GM19351 (cell line): ENCODE data around the gene TSPAN13.

ENCODE experiments used
- ATAC-seq: cut with Tn5 transposase; IDR thresholded peaks from one replicate; pipeline ENCODE4 v1.9.1; 2021; ENCODE audit warnings: mild to moderate bottlenecking, moderate library complexity; ENCODE audit not compliant: unreplicated experiment

TSPAN13 gene

DNA sequence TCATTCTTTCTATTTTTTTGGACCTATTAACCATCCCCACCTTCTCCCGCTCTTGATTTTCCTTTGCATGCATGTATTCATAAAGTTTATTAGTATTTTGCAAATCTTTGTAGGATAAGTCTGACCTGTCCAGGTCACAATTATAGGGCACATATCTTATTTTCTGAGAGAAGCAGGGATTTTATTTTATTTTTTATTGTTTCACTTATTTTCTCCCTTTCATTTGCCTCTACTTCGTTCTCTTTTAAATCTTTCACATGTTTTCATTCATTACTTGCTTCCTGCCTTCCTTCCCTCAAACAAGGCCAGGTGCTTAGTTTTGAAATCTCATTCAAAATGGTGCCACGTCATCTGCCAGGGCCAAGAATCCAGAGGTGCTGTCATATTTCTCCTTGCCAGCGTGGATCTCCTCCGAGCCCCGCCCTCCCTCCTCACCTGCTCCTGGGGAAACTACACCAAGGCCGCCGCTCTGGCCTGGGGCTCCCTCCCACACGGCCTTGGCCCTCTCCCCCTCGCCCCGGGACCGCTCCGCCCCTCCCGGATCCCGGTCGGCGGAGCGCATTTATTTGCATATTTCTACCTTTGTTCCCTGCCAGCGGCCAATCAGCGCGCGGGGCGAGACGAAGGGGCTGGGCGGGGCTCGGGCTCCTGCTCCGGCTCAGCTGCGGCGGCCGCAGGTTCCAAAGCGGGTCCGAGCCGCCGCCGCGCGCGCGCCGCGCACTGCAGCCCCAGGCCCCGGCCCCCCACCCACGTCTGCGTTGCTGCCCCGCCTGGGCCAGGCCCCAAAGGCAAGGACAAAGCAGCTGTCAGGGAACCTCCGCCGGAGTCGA, at the start of gene TSPAN13:
Gene TSPAN13 (plus strand): TSS at position 654 of the 830 bp plus-strand sequence. CDS start 213 bp downstream, outside the sequence.
- peak; percentile 86 for ATAC-seq

DNA sequence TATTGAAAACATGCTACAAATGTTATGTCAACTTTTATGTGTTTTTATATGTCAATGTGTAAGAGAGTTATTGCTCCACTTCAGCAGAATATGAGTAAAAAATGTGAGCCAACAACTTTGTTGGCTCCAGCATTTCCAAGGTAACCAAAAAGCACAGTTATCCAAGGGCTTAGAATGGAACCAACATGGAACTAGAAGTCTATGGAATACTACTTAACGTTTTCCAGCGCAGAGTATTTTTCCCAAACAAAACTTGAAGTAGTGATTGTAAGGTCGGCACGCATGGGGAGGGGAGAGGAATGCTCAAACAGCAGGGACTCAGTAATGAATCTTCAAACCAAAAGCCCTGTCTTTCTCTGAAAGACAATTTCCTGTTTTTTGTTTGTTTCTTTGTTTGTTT, 45.0 kb upstream of the TSPAN13 start:
- ATAC-seq, result no peak

DNA sequence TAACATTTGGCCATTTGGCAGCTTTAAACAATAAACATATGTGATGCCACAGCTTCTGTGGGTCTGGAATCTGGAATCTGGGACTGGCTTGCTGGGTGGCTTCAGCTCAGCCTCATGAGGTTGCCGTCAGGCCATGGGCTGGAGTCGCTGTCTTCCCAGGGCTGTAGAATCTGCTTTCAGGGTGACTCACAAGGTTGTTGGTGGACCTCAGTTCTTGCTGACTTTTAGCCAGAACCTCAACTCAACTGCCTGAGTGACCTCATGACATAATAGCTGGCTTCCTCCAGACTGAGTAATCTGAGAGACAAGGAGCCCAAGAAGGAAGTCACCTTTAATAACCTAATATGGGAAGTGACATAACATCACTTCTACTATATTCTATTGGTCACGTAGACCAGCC, 44.6 kb upstream of the TSPAN13 start:
- peak; percentile 40 for ATAC-seq

DNA sequence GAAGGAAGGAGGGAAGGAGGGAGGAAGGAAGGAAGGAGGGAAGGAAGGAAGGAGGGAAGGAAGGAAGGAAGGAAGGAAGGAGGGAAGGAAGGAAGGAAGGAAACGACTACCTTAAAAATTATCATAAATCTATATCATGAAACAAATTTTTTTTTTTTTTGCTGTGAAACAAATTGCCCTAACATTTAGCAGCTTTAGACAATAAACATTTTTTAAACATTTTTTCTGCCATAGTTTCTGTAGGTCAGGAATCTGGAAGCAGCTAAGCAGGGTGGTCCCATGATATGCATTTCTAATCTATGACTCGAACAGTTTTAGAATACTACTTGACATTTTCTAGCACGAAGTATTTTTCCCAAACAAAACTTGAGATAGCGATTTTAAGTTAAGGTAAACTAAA, 42.9 kb upstream of the TSPAN13 start:
- ATAC-seq, result no peak

DNA sequence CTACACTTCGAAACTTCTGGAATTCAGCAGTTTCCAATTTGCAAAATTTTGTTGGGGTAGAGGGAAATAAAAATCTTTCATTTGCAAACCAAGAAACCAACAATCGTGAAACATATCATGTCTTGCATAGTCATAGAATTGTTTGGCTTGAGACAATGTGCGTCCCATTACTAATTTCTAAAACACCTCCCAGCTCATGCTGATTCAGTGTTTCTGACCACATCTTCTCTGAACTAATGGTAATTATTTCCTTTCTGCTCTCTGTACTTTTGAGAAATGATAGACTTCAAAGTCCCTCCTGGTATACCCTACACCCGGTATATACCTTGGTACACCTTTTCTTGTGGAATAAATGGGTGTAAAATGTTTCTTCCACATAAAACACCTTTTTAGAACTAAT, 41.8 kb upstream of the TSPAN13 start:
- ATAC-seq, result peak; percentile 70

DNA sequence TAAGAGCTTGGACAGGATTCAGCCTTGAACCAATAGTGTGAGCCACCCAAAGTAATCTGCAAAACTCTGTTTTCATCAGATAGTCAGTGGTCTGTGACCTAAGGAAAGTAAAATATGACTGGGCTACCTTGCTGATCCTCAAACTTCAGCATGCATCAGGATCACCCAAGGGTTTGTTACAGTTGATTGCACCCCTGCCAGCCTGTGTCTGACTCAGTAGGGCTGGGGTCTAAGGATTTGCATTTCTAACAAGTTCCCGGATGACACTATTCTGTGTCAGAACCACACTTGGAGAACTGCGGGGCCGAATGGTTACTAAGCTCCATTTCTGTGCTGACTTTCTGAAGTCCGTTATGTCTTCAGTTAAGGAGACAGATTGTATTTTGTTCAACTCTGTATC, 40.6 kb upstream of the TSPAN13 start:
- peak; percentile 61 for ATAC-seq

DNA sequence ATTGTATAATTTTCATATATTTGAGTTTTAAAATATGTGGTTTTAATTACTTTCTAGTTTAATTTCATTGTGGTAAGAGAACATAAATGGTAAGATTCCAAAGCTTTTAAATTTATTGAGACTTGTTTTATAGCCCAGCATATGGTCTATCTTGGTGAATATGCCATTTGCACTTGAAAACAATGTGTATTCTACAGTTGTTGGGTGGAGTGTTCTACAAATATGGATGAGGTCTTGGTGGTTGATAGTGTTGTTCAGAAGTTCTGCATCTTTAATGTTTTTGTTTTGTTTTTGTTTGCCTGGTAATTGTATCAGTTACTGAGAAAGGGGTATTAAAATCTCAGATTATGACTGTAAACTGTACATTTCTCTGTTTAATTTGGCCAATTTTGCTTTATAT, 37.6 kb upstream of the TSPAN13 start:
- ATAC-seq, result no peak

DNA sequence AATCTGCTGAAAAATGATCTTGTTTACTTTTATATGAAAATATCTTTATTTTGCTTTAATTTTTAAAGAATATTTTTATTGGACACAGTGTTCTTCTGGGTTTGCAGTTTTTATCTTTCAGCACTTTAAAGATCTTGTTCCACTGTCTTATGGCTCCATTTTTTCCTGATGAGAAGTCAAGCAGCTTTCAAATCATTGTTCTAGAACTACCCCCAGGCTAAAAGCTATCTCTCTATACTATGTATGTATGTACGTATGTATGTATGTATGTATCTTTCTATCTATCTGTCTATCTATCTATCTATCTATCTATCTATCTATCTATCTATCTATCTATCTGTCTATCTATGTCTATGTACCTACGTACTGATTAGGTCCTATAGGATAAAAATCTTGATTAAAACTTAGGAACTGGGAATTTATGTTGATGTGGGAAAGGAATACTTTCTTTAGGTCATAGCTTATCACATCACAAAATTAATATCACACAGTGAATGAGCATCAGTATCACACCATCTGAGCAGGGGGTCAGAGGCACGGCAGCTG, 35.4 kb upstream of the TSPAN13 start:
- no peak for ATAC-seq

DNA sequence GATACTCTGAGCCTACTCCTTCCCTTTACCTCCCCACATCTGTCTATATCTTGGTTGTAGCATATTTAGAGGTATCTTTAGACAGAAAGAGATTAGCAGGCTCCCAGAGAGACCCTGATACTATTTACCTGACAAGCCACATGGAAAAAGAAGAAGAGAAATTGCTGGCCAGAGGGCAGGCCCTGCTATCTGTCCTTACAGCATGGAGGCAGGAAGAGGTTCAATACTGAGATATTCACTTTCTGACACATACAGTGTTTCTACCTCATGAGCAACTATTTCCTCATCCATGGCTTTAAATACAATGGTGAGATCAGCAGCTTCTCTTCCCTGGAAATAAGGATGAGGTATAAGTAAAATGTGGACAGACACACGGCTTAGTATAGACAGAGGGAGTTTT, 33.9 kb upstream of the TSPAN13 start:
- no peak for ATAC-seq

DNA sequence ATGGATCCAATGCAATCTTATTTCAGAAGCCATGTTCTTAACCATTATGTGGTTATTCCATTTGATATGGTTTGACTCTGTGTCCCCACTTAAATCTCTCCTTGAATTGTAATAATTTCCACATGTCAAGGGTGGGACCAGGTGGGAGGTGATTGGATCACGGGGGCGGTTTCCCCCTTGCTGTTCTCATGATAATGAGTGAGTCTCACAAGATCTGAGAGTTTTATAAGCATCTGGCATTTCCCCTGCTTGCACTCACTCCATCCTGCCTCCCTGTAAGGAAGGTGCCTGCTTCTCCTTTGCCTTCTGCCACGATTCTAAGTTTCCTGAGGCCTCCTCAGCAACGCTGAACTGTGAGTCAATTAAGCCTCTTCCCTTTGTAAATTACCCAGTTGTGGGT, 32.0 kb upstream of the TSPAN13 start:
- ATAC-seq, result no peak

DNA sequence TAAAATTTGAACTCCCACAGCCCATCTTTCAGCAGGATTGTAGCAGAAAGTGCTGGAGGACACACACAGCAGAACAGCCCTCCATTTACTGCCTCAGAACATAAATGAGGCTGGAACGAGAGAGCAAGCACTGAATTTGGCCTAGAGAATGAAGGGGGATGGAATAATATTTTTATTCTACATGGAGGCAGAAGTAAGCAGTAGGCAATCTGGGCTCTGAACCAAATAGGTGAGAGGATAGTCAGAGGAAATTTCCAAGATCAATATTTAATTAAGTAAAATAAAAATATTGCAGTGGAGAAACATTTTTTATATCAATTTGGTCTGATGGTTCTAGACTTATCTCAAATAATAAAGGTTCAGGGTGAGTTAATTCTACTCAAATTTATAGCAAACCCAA, 29.2 kb upstream of the TSPAN13 start:
- no peak for ATAC-seq

DNA sequence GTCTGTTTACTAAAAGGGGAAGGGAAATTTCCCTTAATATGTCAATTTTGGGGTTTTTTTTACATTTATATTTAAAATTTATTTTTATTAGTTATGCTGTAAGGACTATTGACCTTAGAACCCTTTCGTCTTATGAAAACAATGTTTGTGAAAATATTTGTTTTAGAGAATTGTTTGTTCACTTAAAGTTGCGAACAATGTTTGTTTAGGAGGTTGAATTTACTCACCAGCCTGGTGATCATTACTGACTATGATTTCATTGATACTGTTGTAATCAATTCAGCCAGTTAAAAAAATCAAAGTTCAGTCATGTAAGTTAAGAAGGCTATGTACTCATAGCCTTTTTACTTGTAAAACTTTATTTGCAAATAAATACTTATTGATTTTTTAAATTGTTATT, 27.4 kb upstream of the TSPAN13 start:
- no peak for ATAC-seq

DNA sequence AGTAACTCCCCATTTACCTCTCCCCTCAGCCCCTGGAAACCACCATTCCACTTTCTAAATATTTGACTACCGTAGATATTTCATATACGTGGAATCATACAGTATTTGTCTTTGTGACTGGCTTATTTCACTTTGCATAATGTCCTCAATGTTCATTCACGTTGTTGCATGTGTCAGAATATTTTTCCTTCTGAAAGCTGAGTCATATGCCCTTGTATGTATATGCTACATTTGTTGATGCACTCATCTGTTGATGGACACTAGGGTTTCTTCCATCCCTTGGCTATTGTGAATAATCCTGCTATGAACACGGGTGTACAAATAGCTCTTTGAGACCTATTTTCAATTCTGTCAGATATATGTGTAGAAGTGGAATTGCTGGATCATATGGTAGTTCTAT, 25.8 kb upstream of the TSPAN13 start:
- ATAC-seq, result no peak

DNA sequence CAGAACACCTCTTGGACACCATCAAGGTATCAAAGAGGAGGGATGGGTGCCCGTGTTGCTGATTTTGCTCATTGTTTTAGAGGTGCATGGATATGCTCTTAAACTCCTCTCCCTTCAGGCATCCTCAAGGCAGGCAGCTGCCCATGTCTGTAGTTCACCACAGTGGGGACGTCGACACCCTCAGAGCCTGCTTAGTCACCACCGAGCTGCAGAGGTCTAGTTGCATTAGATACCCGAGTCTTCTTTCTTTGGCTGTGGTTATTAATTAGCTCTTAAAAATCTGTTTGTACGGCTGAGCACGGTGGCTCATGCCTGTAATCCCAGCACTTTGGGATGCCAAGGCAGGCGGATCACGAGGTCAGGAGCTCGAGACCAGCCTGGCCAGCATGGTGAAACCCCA, 24.7 kb upstream of the TSPAN13 start:
- no peak for ATAC-seq

DNA sequence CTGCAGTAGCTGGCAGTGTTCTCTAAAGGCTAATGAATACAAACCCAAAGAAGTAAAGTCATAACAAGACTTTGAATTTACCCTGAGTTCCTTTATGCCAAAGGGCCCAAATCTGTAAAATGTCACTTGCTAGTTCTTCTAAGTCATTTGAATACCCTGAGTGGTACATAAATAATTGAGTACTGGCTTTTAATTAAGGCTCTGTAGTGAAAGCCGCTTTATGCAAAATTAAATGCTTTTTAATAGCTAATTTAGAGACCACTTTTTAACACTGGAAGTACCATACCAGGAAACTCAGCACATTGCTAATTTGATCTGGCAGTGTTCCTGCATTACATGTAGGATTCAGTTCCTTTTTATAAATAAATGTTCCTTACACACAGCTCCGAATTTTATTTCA, 24.0 kb upstream of the TSPAN13 start:
- ATAC-seq, result no peak

DNA sequence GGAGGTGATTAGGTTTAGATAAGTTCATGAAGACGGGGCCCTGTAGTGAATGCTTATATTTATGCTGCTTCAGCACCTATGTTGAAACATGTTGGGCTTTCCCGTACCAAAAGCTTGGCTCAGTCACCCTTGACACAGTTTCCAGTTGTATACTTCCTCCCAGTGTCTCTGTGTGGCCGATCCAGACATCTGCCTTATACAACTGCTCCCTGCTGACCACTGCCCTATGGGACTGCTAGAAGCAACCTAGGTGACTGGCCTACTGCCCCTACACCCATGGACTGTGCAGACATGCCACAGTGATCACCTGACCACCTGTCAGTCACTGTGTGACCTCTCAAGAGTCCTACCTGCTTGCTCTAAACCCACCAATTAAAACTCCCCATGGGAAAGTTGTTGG, 22.6 kb upstream of the TSPAN13 start:
- no peak for ATAC-seq

DNA sequence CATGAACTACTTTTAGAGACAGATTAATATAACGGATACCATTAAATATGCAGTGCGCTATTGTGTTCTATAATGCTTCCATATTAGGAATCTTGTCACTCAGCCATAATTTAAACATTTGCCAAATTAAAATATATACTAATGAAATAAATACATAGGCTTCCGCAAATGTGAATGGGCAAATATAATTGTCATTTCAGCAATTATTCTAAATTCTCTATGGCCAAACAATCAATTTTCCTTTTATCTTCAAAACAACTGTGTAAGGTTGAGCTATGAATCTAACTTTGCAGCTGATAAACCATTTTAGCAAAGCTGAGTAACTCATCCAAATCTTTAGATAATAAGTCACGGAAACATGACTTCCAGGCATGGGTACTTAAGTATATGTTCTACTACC, 20.7 kb upstream of the TSPAN13 start:
- no peak for ATAC-seq

DNA sequence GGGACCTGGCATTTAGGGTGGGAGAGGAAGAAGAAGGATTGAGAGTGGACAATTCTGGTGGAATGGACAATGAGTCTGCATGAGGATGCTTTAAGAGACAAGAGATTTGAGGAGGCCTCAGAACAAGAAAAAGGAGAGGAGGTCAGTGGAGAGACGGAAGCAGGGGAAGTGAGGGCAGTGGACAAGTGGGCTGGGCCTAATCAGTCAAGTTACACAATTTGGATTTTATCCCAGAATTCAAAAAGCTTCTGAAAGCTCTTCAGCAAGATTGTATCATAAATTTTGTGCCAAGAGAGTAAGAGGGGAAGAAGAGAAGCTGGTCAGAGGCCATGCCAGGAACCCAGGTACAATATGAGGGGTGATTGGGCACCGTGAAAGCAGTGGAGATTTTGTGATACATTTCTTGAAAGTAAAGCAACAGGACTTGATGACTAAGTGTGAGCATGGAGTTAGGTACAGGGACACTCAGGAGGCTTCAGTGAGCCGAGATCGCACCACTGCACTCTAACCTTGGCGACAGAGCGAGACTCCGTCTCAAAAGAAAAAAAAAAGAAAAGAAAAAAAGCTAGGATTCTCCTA, 19.3 kb upstream of the TSPAN13 start:
- no peak for ATAC-seq

DNA sequence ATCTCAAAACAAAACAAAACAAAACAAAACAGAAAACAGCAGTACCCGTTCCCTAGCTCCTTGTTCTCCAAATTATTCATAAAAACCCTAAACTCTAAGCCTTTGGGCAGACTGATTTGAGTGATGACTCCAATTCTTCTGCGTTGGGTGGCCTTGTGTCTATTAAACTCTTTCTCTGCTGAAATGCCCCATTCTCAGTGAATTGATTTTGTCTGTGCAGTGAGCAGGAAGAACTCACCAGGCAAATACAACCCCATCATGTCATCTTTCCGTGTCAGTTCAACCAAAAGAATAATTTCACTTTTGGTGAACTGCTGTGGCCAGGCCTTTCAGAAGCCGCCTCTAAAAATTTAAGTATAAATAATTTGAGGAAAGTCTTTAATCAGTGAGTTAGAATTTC, 18.5 kb upstream of the TSPAN13 start:
- ATAC-seq, result no peak

DNA sequence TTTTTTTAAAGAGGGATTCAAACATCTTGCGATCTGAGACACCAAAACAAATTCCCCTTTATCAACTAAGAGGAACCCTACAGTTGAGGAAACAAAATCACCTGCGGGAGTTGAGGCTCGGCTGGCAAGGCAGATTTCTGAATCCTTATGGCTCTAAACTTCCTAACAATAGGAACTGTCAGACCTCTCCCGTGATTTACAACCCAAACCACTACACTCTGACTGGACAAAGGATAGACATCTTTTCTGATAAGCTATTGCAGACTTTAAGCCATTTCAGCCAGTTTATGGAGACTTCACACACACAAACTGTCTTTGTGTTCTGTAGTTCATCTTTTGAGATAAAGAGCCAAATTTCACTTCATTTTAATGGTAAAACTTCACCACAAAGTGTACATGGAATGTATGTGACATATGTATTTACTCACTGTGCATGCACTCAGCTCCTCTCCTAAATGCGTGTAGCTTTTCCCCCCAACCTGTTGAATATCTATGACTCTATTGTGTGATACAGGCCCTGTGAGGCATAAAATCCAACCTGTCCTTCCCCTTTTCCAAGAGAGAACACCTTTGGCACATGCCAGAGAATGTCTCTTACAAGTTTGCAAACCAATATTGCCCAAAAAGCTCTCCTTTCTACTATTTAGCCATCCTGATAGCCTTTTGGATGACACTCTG, 15.4 kb upstream of the TSPAN13 start:
- ATAC-seq, result no peak

DNA sequence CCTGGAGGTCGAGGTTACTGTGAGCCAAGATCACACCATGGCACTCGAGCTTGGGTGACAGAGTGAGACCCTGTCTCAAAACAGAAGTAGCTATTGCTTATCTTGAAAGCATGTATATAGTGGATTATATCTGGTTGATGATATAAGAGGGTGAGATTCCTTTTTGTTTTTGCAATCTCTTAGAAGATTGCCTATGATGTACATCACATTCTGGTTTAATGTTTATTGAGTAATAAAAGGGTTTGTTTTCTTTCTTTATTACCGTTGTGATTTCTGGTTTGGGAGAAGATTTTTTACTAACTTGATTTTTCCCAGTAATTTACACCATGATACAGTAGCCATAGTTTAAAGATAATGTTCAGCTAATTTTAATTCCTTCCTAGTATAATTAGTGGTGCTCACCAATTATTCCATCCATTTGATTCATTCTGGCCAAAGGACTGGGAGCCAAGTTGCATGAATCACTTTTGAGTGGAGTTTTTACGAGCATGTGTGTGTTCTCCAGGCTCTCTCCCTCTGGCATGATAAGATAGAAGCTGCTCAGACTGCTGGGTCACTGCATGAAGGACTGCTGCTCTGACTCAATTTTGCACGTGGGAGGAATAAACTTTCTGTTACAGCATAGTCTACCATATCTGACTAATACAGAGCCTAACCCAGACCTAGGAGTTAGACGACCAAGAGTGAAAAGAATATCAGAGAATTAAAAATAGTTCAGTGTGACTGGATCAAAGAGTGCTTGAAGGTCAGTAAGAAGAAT, 13.5 kb upstream of the TSPAN13 start:
- no peak for ATAC-seq
